Upper lobe of left lung (tissue), 6 donors: Measurements from ENCODE around the gene PNPLA1. TPM values are rescaled to one million over a fixed set of nuclear protein-coding genes. Genes with fewer than 3 reads are reported as not detected.

Experiments used
- ATAC-seq, 2 donors: fragments of 200-7000 bp; cut with Tn5 transposase; one replicate each; pipeline ENCODE4 v1.9.1; 2022; ENCODE audit warnings: mild to moderate bottlenecking in 2 of 2, moderate library complexity in 2 of 2; ENCODE audit not compliant: low FRiP score in 2 of 2
- DNase-seq, 2 donors: peaks; one replicate each; pipeline ENCODE4 v3.0.0-alpha.2; 2019 to 2020
- H3K27ac ChIP-seq, 4 donors: fragments of 200-600 bp; sonication (generic); one replicate each; pipeline ENCODE4 v1.5.1; 2016 to 2019
- H3K27me3 ChIP-seq, 4 donors: fragments of 200-600 bp; sonication (generic); one replicate each; pipeline ENCODE4 v1.5.1; 2017 to 2019
- H3K36me3 ChIP-seq, 4 donors: fragments of 200-600 bp; sonication (generic); one replicate each; pipeline ENCODE4 v1.5.1; 2016 to 2019
- H3K4me1 ChIP-seq, 4 donors: fragments of 200-600 bp; sonication (generic); one replicate each; pipeline ENCODE4 v1.5.1; 2018 to 2019
- H3K4me3 ChIP-seq, 4 donors: fragments of 200-600 bp; sonication (generic); one replicate each; pipeline ENCODE4 v1.5.1; 2017 to 2019; ENCODE audit warnings: mild to moderate bottlenecking in 2 of 4, moderate library complexity in 1 of 4
- H3K9me3 ChIP-seq, 4 donors: fragments of 200-600 bp; sonication (generic); one replicate each; pipeline ENCODE4 v1.5.1; 2018 to 2019
- EP300 ChIP-seq, 4 donors: sonication (generic); formaldehyde crosslinking; IDR thresholded peaks; one replicate each; pipeline ENCODE4 v1.5.1; 2017; ENCODE audit warnings: antibody characterized with exemption in 4 of 4, control low read depth in 2 of 4
- POLR2A ChIP-seq, 4 donors: fragments of 450-650 bp; IDR thresholded peaks; one replicate each; pipeline ENCODE4 v1.5.1; 2016 to 2017; ENCODE audit warnings: antibody characterized with exemption in 4 of 4, mild to moderate bottlenecking in 2 of 4
- POLR2AphosphoS5 ChIP-seq, 2 donors: sonication (generic); formaldehyde crosslinking; IDR thresholded peaks; one replicate each; pipeline ENCODE4 v1.5.1; 2017; ENCODE audit warnings: antibody characterized with exemption in 2 of 2
- WGBS, 2 donors: methylation state at CpG; one replicate each; pipeline ENCODE4 v1.1.5; 2017 to 2018; 5-methylcytosine and 5-hydroxymethylcytosine counted together
- total RNA-seq, 6 donors: library from RNA; depleted of rRNA in 4 of 6; stranded (reverse); fragments of >200 nt in 4 of 6; gene quantifications; one replicate each; pipeline versions ENCODE4 v1.1.0 to v1.2.1, GENCODE V29; 2016 to 2021
- TF ChIP-seq, protein P1 (sequence below), 6 experiments: fragments of 450-650 bp in 4 of 6; fragments of 200-600 bp in 2 of 6; sonication (generic) in 2 of 6; IDR thresholded peaks; one replicate each; pipeline ENCODE4 v1.5.1; 2016 to 2019; ENCODE audit warnings: antibody characterized with exemption in 6 of 6
- donor health status: DM: no; HTN: no; CAD: no; lungs with moderate emphysema.
- donor health status: DM: no; HTN: yes; CAD: no; lungs with severe emphysema.

The PNPLA1 gene
- total RNA-seq, 6 donors from 2014 or later: 0.14 to 0.61 (median 0.30) TPM; not detected in 3

GRCh38 chr6:36314221-36315014 lies 44.6 kb downstream of the PNPLA1 start:
- ATAC-seq (no peak), DNase-seq (no peak)
- Histone ChIP-seq H3K9me3 (no peaks in the 10 kb centered on the region), H3K27me3 (no peaks in the 10 kb centered on the region), H3K27ac (no peak overlapping the region), H3K4me1 (no peaks in the 10 kb centered on the region), H3K4me3 (no peak overlapping the region), H3K36me3 (no peaks in the 10 kb centered on the region)
- WGBS, 2 donors: 74 to 81% methylated on average over 3 of the region's 3 CpGs
- TF ChIP-seq, protein P1, sequence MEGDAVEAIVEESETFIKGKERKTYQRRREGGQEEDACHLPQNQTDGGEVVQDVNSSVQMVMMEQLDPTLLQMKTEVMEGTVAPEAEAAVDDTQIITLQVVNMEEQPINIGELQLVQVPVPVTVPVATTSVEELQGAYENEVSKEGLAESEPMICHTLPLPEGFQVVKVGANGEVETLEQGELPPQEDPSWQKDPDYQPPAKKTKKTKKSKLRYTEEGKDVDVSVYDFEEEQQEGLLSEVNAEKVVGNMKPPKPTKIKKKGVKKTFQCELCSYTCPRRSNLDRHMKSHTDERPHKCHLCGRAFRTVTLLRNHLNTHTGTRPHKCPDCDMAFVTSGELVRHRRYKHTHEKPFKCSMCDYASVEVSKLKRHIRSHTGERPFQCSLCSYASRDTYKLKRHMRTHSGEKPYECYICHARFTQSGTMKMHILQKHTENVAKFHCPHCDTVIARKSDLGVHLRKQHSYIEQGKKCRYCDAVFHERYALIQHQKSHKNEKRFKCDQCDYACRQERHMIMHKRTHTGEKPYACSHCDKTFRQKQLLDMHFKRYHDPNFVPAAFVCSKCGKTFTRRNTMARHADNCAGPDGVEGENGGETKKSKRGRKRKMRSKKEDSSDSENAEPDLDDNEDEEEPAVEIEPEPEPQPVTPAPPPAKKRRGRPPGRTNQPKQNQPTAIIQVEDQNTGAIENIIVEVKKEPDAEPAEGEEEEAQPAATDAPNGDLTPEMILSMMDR (IDR thresholded peaks at IDR 0.05): no peak
- TF ChIP-seq POLR2A (IDR thresholded peaks at IDR 0.05) (no peak), POLR2AphosphoS5 (IDR thresholded peaks at IDR 0.05) (no peak), EP300 (IDR thresholded peaks at IDR 0.05) (no peak)

- H3K27me3 ChIP-seq: no peaks in the 10 kb centered on the region
- ATAC-seq (no peak), DNase-seq (no peak)
- no peak for TF ChIP-seq POLR2A (IDR thresholded peaks at IDR 0.05)
- TF ChIP-seq EP300 (IDR thresholded peaks at IDR 0.05): no peak
- TF ChIP-seq POLR2AphosphoS5 (IDR thresholded peaks at IDR 0.05): no peak
- TF ChIP-seq, protein P1 (IDR thresholded peaks at IDR 0.05): no peak
- WGBS, 2 donors: 90 to 91% methylated on average over 5 of the region's 5 CpGs
- H3K4me3 ChIP-seq: no peak overlapping the region
- H3K36me3 ChIP-seq: no peaks in the 10 kb centered on the region
- H3K9me3 ChIP-seq: no peaks in the 10 kb centered on the region
- no peaks in the 10 kb centered on the region for H3K4me1 ChIP-seq
- no peak overlapping the region for H3K27ac ChIP-seq
Observed at GRCh38 chr6:36315921-36316320, 46.1 kb downstream of the PNPLA1 start.

DNA sequence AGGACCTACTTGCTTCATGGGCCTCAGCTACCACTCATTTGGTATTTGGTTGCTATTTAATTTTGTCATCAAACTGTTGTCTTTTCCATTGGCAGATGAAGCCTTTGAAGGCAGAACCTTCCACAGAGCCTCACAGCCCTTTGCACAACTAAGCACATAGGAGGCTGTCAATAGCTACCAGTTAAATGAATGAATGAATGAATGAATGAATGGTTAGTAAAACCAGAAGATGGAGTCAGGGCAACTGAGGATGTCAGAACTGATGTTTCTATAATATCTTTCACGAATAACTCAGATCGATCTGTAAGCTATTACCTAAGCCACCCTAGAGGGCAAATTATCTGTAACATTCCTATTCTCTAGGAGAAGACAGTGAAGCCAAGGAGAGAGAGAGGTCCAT lies 47.8 kb downstream of the PNPLA1 start:
- H3K36me3 ChIP-seq: no peaks in the 10 kb centered on the region
- H3K4me3 ChIP-seq: no peak overlapping the region
- TF ChIP-seq POLR2A (IDR thresholded peaks at IDR 0.05): no peak
- no peak for TF ChIP-seq EP300 (IDR thresholded peaks at IDR 0.05)
- TF ChIP-seq, protein P1 (IDR thresholded peaks at IDR 0.05): no peak
- TF ChIP-seq POLR2AphosphoS5 (IDR thresholded peaks at IDR 0.05): no peak
- DNase-seq (no peak), ATAC-seq (no peak)
- no peaks in the 10 kb centered on the region for H3K9me3 ChIP-seq
- H3K27ac ChIP-seq: no peak overlapping the region
- no peaks in the 10 kb centered on the region for H3K27me3 ChIP-seq
- 90 to 98% methylated on average over 2 of the region's 2 CpGs for WGBS, 2 donors
- H3K4me1 ChIP-seq: no peaks in the 10 kb centered on the region

DNA sequence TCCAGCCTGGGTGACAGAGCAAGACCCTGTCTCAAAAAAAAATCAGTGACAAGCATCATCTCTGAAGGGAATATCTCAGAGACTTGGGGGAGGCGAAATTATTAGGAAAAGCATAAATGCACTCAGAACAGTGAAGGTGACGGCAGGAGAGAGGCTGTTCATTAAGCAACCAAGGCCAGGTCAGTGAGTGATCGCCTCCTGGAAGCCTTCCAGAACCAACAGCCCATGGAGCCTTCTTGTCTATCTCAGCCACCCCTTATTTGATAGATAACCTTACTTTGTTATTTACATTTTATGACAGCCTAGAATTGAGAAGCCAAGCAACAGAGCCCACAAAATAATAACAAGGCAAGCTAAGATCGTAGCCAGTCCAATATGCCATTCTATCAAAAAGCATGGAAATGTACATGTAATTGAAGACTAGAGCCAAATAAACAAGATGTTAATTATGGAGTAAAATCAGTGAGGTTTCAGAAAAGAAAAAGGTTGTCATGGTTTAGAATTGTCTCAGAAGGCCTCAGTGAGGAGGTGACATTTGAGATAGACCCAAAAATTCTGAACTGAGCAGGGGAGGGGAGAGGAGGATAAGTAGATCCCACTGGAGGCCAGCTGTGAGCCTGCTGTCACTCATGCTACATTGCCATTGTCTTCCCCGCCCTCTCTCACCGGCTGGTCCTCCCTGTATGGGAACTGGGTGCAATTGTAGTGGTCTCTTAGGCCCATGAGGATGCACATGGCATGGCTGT lies 49.0 kb downstream of the PNPLA1 start:
- TF ChIP-seq EP300 (IDR thresholded peaks at IDR 0.05) (no peak), POLR2AphosphoS5 (IDR thresholded peaks at IDR 0.05) (no peak), POLR2A (IDR thresholded peaks at IDR 0.05) (no peak)
- TF ChIP-seq, protein P1 (IDR thresholded peaks at IDR 0.05): no peak
- ATAC-seq (no peak), DNase-seq (no peak)
- H3K4me3 ChIP-seq: no peak overlapping the region
- no peaks in the 10 kb centered on the region for H3K9me3 ChIP-seq
- no peak overlapping the region for H3K27ac ChIP-seq
- no peaks in the 10 kb centered on the region for H3K4me1 ChIP-seq
- WGBS, 2 donors: 83 to 84% methylated on average over 6 of the region's 6 CpGs
- H3K36me3 ChIP-seq: no peaks in the 10 kb centered on the region
- H3K27me3 ChIP-seq: no peaks in the 10 kb centered on the region
